Ectodermal cell (in vitro differentiated cells): ENCODE results near the gene TIMM8A.

ENCODE experiments used
- H3K27ac ChIP-seq: 2 replicates; pipeline ENCODE4 v1.7.0; 2013; ENCODE audit warnings: mild to moderate bottlenecking, low read depth, low read length; ENCODE audit not compliant: insufficient read depth, poor library complexity, severe bottlenecking
- H3K27me3 ChIP-seq: 2 replicates; pipeline ENCODE4 v1.7.0; 2013; ENCODE audit warnings: mild to moderate bottlenecking, low read length; ENCODE audit not compliant: insufficient read depth, control insufficient read depth, poor library complexity, severe bottlenecking
- H3K36me3 ChIP-seq: one replicate; pipeline ENCODE4 v1.7.0; 2013; ENCODE audit warnings: low read length; ENCODE audit not compliant: control insufficient read depth, insufficient read depth
- H3K4me1 ChIP-seq: one replicate; pipeline ENCODE4 v1.7.0; 2013; ENCODE audit warnings: low read length; ENCODE audit not compliant: control insufficient read depth, insufficient read depth
- H3K4me3 ChIP-seq: 2 replicates; pipeline ENCODE4 v1.7.0; 2013; ENCODE audit warnings: low read depth, low read length, control low read depth; ENCODE audit not compliant: insufficient read depth
- H3K9me3 ChIP-seq: 2 replicates; pipeline ENCODE4 v1.7.0; 2013; ENCODE audit warnings: mild to moderate bottlenecking, low read length, moderate library complexity; ENCODE audit not compliant: control insufficient read depth
- WGBS, 2 experiments: methylation state at CpG; one replicate each; pipeline ENCODE4 v1.1.7; 2013; ENCODE audit warnings: missing lambda C conversion rate in 2 of 2; 5-methylcytosine and 5-hydroxymethylcytosine counted together

Gene TIMM8A

GRCh38 chrX:101385795-101386541 is 37.4 kb upstream of the TIMM8A start, which contains the start of gene BTK:
Gene BTK, minus strand, starts transcription at chrX:101386191. Its CDS starts 10,907 bp downstream, at chrX:101375284.
- no peak within 1 kb of the TSS for H3K27ac ChIP-seq
- no peaks in the 10 kb centered on the region for H3K4me1 ChIP-seq
- WGBS, 2 experiments, result 81 to 83% methylated on average over 9 of the region's 9 CpGs
- H3K36me3 ChIP-seq, result no peaks in the 10 kb centered on the region
- no peaks in the 10 kb centered on the region for H3K27me3 ChIP-seq
- no peak within 1 kb of the TSS for H3K4me3 ChIP-seq
- H3K9me3 ChIP-seq, result no peaks in the 10 kb centered on the region

- Histone ChIP-seq H3K4me1 (no peaks in the 10 kb centered on the region), H3K36me3 (no peaks in the 10 kb centered on the region), H3K4me3 (no peak overlapping the region), H3K9me3 (no peaks in the 10 kb centered on the region), H3K27me3 (no peaks in the 10 kb centered on the region), H3K27ac (no peak overlapping the region)
- 89 to 94% methylated on average over 7 of the region's 7 CpGs for WGBS, 2 experiments
These were observed 36.6 kb upstream of the TIMM8A start for GRCh38 chrX:101385026-101385684.

GRCh38 chrX:101383679-101384205 is 35.2 kb upstream of the TIMM8A start:
- no peak overlapping the region for H3K27ac ChIP-seq
- no peak overlapping the region for H3K4me3 ChIP-seq
- WGBS, 2 experiments, result 53 to 58% methylated on average over 2 of the region's 4 CpGs
- H3K27me3 ChIP-seq, result no peaks in the 10 kb centered on the region
- no peaks in the 10 kb centered on the region for H3K9me3 ChIP-seq
- no peaks in the 10 kb centered on the region for H3K4me1 ChIP-seq
- no peaks in the 10 kb centered on the region for H3K36me3 ChIP-seq

- Histone ChIP-seq H3K36me3 (no peaks in the 10 kb centered on the region), H3K4me1 (no peaks in the 10 kb centered on the region), H3K27ac (no peak overlapping the region), H3K9me3 (no peaks in the 10 kb centered on the region), H3K27me3 (no peaks in the 10 kb centered on the region), H3K4me3 (no peak overlapping the region)
- 87 to 93% methylated on average over 1 of the region's 1 CpG for WGBS, 2 experiments
These were observed 29.0 kb upstream of the TIMM8A start for GRCh38 chrX:101377547-101377946.

GRCh38 chrX:101370888-101371504 is 22.5 kb upstream of the TIMM8A start:
- Histone ChIP-seq H3K27ac (no peak overlapping the region), H3K4me1 (no peaks in the 10 kb centered on the region), H3K27me3 (no peaks in the 10 kb centered on the region), H3K4me3 (no peak overlapping the region), H3K9me3 (no peaks in the 10 kb centered on the region), H3K36me3 (no peaks in the 10 kb centered on the region)
- WGBS, 2 experiments, result 72 to 91% methylated on average over 3 of the region's 3 CpGs

GRCh38 chrX:101369687-101370086 is 21.1 kb upstream of the TIMM8A start:
- Histone ChIP-seq H3K27me3 (no peaks in the 10 kb centered on the region), H3K4me3 (no peak overlapping the region), H3K9me3 (no peaks in the 10 kb centered on the region), H3K4me1 (no peaks in the 10 kb centered on the region), H3K27ac (no peak overlapping the region), H3K36me3 (no peaks in the 10 kb centered on the region)
- WGBS, 2 experiments, result 87 to 89% methylated on average over 5 to 6 of the region's 6 CpGs

GRCh38 chrX:101368800-101369199 is 20.3 kb upstream of the TIMM8A start:
- no peaks in the 10 kb centered on the region for H3K9me3 ChIP-seq
- H3K4me3 ChIP-seq, result no peak overlapping the region
- H3K27me3 ChIP-seq, result no peaks in the 10 kb centered on the region
- H3K4me1 ChIP-seq, result no peaks in the 10 kb centered on the region
- H3K36me3 ChIP-seq, result no peaks in the 10 kb centered on the region
- H3K27ac ChIP-seq, result no peak overlapping the region

GRCh38 chrX:101365301-101365795 is 16.8 kb upstream of the TIMM8A start:
- Histone ChIP-seq H3K4me1 (no peaks in the 10 kb centered on the region), H3K27ac (no peak overlapping the region), H3K4me3 (no peak overlapping the region), H3K9me3 (no peaks in the 10 kb centered on the region), H3K27me3 (no peaks in the 10 kb centered on the region), H3K36me3 (no peaks in the 10 kb centered on the region)
- WGBS, 2 experiments, result 96 to 100% methylated on average over 1 of the region's 1 CpG

- Histone ChIP-seq H3K27ac (no peak overlapping the region), H3K36me3 (no peaks in the 10 kb centered on the region), H3K4me1 (no peaks in the 10 kb centered on the region), H3K27me3 (no peaks in the 10 kb centered on the region), H3K9me3 (no peaks in the 10 kb centered on the region), H3K4me3 (no peak overlapping the region)
These were observed 14.2 kb upstream of the TIMM8A start for GRCh38 chrX:101362757-101363156.

GRCh38 chrX:101362116-101362515 is 13.6 kb upstream of the TIMM8A start:
- H3K9me3 ChIP-seq, result no peaks in the 10 kb centered on the region
- H3K36me3 ChIP-seq, result no peaks in the 10 kb centered on the region
- no peaks in the 10 kb centered on the region for H3K27me3 ChIP-seq
- no peak overlapping the region for H3K4me3 ChIP-seq
- no peaks in the 10 kb centered on the region for H3K4me1 ChIP-seq
- 91 to 94% methylated on average over 3 of the region's 3 CpGs for WGBS, 2 experiments
- H3K27ac ChIP-seq, result no peak overlapping the region
